Stimulated activated naive CD8-positive, alpha-beta T cell treated with anti-CD3 and anti-CD28 coated beads, Interleukin-15, amount 100 ng/mL, for 72 hours (primary cell): ENCODE results near the gene VGLL1.

ENCODE experiments used
- ATAC-seq: fragments of 150-1000 bp; cut with Tn5 transposase; 2 replicates; pipeline ENCODE4 v1.10.0; 2021; ENCODE audit warnings: mild to moderate bottlenecking, moderate library complexity
- DNase-seq, 2 donors: peaks; one replicate each; pipeline ENCODE4 v3.0.0; 2021 to 2022
- H3K27ac Mint-ChIP-seq, 2 donors: one replicate each; pipeline ENCODE4 v1.8.0; 2022; ENCODE audit warnings: mild to moderate bottlenecking in 2 of 2, mixed read lengths in 2 of 2, moderate library complexity in 2 of 2
- H3K27me3 Mint-ChIP-seq: one replicate; pipeline ENCODE4 v1.8.0; 2022; ENCODE audit warnings: mixed read lengths
- H3K4me1 Mint-ChIP-seq: one replicate; pipeline ENCODE4 v1.8.0; 2022; ENCODE audit warnings: mild to moderate bottlenecking, mixed read lengths
- H3K4me3 Mint-ChIP-seq, 2 donors: one replicate each; pipeline ENCODE4 v1.8.0; 2022; ENCODE audit warnings: mild to moderate bottlenecking in 2 of 2, mixed read lengths in 2 of 2, moderate library complexity in 1 of 2
- H3K9me3 Mint-ChIP-seq, 2 donors: one replicate each; pipeline ENCODE4 v1.8.0; 2022; ENCODE audit warnings: mixed read lengths in 2 of 2

VGLL1 gene

GRCh38 chrX:136586386-136586785 is 54.4 kb downstream of the VGLL1 start:
- Mint-ChIP-seq H3K9me3 (no peaks in the 10 kb centered on the region), H3K4me1 (peaks cover 63% of the 10 kb centered on the region)
- peak; percentile 70 for ATAC-seq

GRCh38 chrX:136587532-136587931 is 55.5 kb downstream of the VGLL1 start:
- Mint-ChIP-seq H3K4me3 (peak overlapping the region; percentile 43 to 51), H3K27ac (peak overlapping the region; percentile 60 to 75), H3K9me3 (no peaks in the 10 kb centered on the region), H3K27me3 (no peaks in the 10 kb centered on the region), H3K4me1 (peaks cover 63% of the 10 kb centered on the region)
- ATAC-seq (no peak), DNase-seq (no peak)

More at GRCh38 chrX:136586386-136586785, 54.4 kb downstream of the VGLL1 start:
- Mint-ChIP-seq H3K4me3 (peak overlapping the region; percentile 29 to 64), H3K27ac (peak overlapping the region; percentile 59 to 61), H3K27me3 (no peaks in the 10 kb centered on the region)
- DNase-seq = peak in 1 of 2 donors; percentile 12

DNA sequence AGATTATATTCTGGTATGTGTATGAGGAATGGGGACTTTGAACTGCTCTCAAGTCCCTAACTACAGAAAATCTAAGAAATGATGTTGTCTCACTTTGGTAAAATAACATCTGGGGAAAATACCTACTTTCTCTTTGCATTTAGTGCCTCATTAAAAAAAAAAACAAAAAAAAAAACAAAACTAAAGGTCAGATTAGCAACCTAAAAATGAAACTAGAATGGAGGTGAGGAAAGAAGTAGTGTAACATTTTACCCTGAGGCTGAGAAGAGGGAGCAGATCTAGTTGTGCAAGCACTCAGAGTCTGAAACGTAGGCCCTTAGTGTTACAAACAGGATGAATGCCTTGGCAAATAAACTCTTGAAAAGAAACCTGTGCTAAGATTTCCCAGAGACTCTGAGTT is 56.0 kb downstream of the VGLL1 start:
- DNase-seq (no peak), ATAC-seq (peak; percentile 81)
- H3K4me1 Mint-ChIP-seq = peaks cover 63% of the 10 kb centered on the region
- peak overlapping the region; percentile 33 to 39 for H3K4me3 Mint-ChIP-seq
- no peaks in the 10 kb centered on the region for H3K9me3 Mint-ChIP-seq
- H3K27me3 Mint-ChIP-seq = no peaks in the 10 kb centered on the region
- H3K27ac Mint-ChIP-seq = peak overlapping the region; percentile 27 to 30

DNA sequence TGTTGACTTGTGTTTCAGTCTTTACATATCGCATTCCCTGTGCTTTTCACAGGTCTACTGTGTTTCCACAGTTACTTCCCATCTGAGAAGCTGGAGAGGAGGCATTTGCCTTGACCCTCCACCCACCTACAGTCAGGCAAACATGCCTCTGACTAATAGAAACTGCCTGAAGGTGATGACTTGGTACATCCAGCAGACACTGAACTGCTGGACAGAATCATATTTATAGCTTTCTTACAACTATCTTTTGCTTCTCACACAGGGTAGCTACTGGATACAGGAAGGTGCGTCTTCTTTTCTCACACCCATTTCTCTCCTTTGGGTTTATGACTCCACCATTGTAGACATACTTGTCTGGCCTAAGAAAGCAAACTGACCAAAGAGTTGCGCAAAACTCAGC is 58.0 kb downstream of the VGLL1 start:
- ATAC-seq = no peak
- Mint-ChIP-seq H3K9me3 (peaks cover 4 to 13% of the 10 kb centered on the region in 2 donors), H3K4me1 (peaks cover 53% of the 10 kb centered on the region), H3K27me3 (no peaks in the 10 kb centered on the region), H3K27ac (no peak overlapping the region), H3K4me3 (no peak overlapping the region)
- no peak for DNase-seq

- no peak for DNase-seq
- ATAC-seq = no peak
- Mint-ChIP-seq H3K27me3 (no peaks in the 10 kb centered on the region), H3K9me3 (peaks cover 4 to 13% of the 10 kb centered on the region in 2 donors), H3K4me1 (peaks cover 24% of the 10 kb centered on the region), H3K4me3 (no peak overlapping the region), H3K27ac (no peak overlapping the region)
Observed at GRCh38 chrX:136597356-136597755, 65.3 kb downstream of the VGLL1 start.

DNA sequence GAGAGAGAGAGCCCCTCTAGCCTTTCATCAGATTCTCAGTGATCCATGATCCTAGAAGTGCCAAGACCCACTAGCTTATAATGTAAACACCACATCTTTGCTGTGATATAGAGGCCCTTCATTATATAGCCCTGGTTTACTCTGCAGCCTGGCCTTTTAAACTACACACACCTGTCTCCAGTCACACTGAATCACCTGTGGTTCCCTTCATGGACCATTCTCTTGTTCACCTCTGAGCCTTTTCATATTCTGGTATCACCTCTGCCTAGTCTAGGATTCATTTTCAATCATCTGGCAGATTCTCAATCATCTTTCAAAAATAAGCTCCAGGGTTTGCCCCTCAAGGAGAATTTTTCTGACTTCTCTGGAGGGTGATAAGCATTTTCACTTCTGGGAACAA is 65.9 kb downstream of the VGLL1 start:
- peaks cover 4 to 13% of the 10 kb centered on the region in 2 donors for H3K9me3 Mint-ChIP-seq
- no peak overlapping the region for H3K27ac Mint-ChIP-seq
- ATAC-seq = no peak
- H3K27me3 Mint-ChIP-seq = no peaks in the 10 kb centered on the region
- H3K4me3 Mint-ChIP-seq = no peak overlapping the region
- H3K4me1 Mint-ChIP-seq = peaks cover 24% of the 10 kb centered on the region
- no peak for DNase-seq

DNA sequence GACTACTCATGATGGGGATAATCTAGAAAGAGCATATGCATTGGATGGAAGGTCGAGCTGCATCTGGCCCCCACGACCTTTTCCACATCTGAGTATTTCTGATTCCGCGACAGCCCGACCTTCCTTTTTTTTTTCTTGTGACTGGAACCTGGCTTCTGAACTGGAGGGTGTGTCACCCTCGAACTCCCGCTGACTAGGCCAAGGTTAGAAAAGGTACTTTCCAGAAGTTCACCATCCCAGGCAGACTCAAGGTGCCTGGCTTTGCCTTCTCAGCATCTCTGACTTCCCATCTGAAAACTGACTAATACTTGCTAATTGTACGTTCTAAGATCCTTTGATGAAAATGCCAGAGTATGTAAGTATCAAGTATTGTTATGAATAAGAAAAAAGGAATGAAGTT is 66.6 kb downstream of the VGLL1 start:
- Mint-ChIP-seq H3K4me1 (peaks cover 24% of the 10 kb centered on the region), H3K9me3 (peaks cover 2 to 12% of the 10 kb centered on the region in 2 donors), H3K27me3 (no peaks in the 10 kb centered on the region), H3K4me3 (peak overlapping the region; percentile 54 to 55), H3K27ac (no peak overlapping the region)
- ATAC-seq (peak; percentile 84), DNase-seq (peak in 1 of 2 donors; percentile 22)

GRCh38 chrX:136600059-136600458 is 68.0 kb downstream of the VGLL1 start:
- ATAC-seq (no peak), DNase-seq (no peak)
- Mint-ChIP-seq H3K27me3 (no peaks in the 10 kb centered on the region), H3K9me3 (no peaks in the 10 kb centered on the region), H3K4me3 (no peak overlapping the region), H3K4me1 (peaks cover 24% of the 10 kb centered on the region), H3K27ac (no peak overlapping the region)
